Choroid plexus epithelial cell (primary cell): ENCODE measurements around the gene ABHD3.
"Not testable (repeated sequence)": the region's sequence is repeated elsewhere in the genome, so short reads cannot be mapped to it uniquely, and the experiment has no call there.

Experiments
- DNase-seq: peaks from one replicate; pipeline ENCODE4 v3.0.0-alpha.2; 2010; ENCODE audit warnings: low read depth
- H3K4me3 ChIP-seq: 2 replicates; pipeline ENCODE4 v1.5.1; 2011; ENCODE audit warnings: low read depth, mild to moderate bottlenecking, control low read depth, low read length, moderate library complexity
- TF ChIP-seq, protein P1 (sequence below): conservative IDR thresholded peaks from 2 replicates; pipeline ENCODE4 v1.5.1; 2011; ENCODE audit warnings: low read depth, mild to moderate bottlenecking, control low read depth, inconsistent platforms, low read length, moderate library complexity

Gene ABHD3

DNA sequence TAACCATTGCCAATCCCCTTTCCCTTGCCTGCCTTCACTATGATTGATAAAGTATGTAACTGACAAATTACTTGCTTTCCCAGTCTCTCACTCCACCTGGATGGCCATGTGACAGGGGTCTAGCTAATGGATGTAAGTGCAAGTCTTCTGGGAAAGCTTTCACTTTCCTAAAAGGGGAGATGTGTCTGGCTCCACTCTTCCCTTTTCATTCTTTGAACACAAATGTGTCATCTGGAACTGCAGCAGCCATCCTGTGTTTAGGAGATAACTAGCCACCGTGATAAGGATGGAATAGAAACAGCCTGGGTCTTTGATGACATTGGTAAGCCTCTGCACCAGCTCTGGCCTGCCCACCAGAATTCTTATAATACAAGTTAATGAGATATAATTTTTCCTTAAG, 54.3 kb downstream of the ABHD3 start:
- DNase-seq, result no peak
- TF ChIP-seq, protein P1, sequence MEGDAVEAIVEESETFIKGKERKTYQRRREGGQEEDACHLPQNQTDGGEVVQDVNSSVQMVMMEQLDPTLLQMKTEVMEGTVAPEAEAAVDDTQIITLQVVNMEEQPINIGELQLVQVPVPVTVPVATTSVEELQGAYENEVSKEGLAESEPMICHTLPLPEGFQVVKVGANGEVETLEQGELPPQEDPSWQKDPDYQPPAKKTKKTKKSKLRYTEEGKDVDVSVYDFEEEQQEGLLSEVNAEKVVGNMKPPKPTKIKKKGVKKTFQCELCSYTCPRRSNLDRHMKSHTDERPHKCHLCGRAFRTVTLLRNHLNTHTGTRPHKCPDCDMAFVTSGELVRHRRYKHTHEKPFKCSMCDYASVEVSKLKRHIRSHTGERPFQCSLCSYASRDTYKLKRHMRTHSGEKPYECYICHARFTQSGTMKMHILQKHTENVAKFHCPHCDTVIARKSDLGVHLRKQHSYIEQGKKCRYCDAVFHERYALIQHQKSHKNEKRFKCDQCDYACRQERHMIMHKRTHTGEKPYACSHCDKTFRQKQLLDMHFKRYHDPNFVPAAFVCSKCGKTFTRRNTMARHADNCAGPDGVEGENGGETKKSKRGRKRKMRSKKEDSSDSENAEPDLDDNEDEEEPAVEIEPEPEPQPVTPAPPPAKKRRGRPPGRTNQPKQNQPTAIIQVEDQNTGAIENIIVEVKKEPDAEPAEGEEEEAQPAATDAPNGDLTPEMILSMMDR, result no peak

DNA sequence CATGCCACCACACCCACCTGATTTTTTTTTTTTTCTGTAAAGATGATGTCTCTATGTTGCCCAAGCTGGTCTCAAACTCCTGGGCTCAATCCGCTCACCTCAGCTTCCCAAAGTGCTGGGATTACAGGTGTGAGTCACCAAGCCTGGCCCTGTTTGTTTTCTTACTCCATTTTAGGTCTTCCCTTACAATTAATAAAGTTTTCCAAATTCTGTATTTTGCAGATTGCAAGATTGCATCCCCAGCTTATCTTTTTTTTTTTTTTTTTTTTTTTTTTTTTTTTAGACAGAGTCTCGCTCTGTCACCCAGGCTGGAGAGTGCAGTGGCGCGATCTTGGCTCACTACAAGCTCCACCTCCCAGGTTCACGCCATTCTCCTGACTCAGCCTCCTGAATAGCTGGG, 64.2 kb downstream of the ABHD3 start:
- not testable (repeated sequence) for DNase-seq, H3K4me3 ChIP-seq

More for the DNA sequence above, 54.3 kb downstream of the ABHD3 start:
- H3K4me3 ChIP-seq, result no peak overlapping the region

DNA sequence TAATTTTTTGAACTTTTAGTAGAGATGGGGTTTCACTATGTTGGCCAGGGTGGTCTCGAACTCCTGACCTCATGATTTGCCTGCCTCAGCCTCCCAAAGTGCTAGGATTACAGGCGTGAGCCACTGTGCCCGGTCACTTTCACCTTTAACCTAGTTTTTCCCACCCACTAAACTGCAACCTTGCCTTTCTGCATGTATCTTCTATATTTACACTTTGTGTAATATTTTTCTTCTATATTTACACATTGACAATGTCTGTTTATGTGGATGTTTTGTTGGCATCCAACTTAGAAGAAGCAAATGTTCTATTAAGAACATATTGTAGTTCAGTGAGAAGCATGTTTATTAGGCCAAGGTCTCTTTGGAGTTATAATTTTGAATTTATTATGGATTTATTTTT, 65.8 kb downstream of the ABHD3 start:
- TF ChIP-seq, protein P1, result no peak
- no peak for DNase-seq
- H3K4me3 ChIP-seq, result no peak overlapping the region

DNA sequence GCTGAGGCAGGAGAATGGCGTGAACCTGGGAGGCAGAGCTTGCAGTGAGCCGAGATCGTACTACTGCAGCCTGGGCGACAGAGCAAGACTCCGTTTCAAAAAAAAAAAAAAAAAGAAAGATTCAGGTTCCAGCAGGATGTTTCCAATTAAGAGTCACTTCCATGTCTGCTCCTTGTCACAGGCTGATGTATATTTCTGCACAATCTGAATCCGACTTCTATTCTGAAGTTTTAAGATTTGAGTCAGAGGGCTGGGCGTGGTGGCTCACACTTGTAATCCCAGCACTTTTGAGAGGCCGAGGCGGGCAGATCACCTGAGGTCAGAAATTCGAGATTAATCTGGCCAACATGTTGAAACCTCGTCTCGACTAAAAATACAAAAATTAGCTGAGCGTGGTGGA, 67.8 kb downstream of the ABHD3 start:
- H3K4me3 ChIP-seq, result no peak overlapping the region
- DNase-seq, result no peak
- TF ChIP-seq, protein P1, result no peak

DNA sequence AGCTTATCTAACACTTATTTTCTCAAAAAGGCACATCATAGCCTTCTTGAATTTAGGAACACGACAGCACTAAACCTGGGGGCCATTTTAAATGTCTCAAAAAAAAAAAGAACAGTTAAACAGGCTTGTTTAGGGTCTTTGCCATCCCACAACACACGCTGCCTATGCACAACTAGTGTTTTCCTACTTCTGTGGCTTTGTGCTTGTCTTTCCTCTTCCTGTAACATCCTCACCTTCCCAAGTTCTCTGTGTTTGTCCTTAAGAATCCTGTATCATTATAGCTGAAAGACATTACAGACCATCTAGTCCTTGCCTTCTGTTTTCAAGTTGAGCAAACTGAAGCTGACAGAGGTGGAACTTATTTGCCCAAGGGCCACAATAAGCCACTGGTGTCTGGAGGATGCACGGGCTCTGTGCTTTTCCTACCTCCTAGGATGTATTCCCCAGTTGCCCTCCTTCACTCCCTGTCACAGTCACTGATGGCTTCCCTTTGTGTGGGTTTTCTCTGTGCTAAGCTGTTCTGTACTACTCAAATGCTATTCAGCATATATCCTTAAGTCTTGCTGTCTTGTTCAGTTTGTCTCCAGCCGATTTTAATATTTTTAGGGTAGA, 69.9 kb downstream of the ABHD3 start:
- DNase-seq, result no peak
- TF ChIP-seq, protein P1, result no peak
- no peak overlapping the region for H3K4me3 ChIP-seq

DNA sequence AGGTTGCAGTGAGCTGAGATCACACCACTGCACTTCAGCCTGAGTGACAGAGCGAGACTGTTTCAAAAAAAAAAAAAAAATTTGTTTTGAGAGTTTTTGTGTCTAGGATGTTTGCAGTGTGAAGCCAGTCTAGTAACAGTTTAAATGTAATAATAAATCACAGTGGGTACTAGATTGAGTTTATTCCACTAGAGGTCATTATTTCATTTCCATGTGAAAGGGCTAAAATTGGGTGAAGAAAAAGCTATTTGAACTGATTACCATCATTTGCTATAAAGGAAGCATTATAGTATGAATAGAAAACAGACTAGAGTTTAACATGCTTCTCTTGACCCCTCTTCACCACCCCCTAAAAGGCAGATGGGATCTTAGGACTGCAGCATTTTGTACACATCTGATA, 72.2 kb downstream of the ABHD3 start:
- peak; percentile 54 for DNase-seq

DNA sequence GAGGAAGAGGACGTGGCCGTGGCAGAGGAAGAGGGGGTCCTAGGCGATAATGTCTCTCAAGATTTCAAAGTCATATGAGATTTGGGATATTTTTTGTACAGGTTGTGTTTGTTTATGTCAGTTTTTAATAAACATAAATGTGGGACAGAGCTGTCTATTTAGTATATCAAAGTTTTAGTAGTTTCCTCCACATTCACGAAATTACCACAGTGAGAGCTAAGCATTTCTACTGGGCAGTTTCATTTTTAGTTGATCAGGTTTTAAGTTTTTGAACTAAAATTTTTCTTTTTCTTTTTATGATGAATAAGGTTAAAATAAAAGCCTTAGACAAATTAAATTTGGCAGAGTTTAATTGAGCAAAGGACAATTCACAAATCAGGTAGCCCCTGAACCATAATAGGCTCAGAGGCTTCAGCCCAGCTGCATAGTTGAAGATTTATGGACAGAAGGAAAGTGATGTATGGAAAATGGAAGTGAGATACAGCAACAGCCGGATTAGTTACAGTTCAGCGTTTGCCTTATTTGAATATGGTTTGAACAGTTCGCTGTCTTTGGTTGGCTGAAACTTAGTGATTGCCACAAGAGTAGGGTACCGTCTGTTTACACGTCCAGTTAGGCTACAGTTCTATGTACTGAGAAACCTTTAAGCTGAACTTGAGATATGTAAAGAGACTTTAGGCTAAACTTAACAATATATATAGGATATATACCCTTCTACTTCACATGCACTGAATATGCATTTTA, 75.3 kb downstream of the ABHD3 start:
- DNase-seq, result no peak
- TF ChIP-seq, protein P1, result no peak
- no peak overlapping the region for H3K4me3 ChIP-seq

More for the DNA sequence above, 72.2 kb downstream of the ABHD3 start:
- TF ChIP-seq, protein P1, result peak; percentile 37
- no peak overlapping the region for H3K4me3 ChIP-seq

DNA sequence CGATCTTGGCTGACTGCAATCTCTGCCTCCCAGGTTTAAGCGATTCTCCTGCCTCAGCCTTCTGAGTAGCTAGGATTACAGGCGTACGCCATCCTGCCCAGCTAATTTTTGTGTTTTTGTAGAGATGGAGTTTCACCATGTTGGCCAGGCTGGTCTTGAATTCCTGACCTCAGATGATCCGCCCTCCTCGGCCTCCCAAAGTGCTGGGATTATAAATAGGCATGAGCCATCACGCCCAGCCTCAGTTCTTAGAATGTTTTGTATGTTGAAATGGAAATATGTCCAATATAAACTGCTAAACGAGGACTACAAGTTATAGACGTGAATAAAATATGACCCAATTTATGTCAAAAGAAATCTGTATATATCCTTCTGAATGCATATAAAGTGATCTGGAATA, 82.9 kb downstream of the ABHD3 start:
- not testable (repeated sequence) for H3K4me3 ChIP-seq, DNase-seq
